ENCODE measurements around the gene RAB17. TPM values are rescaled to one million over a fixed set of nuclear protein-coding genes. Genes with fewer than 3 reads are reported as not detected.

RAB17 gene
- total RNA-seq, 3 donors from 2014 or later (not counting 1 experiment from before 2014, with no cell fraction given): not detected

DNA sequence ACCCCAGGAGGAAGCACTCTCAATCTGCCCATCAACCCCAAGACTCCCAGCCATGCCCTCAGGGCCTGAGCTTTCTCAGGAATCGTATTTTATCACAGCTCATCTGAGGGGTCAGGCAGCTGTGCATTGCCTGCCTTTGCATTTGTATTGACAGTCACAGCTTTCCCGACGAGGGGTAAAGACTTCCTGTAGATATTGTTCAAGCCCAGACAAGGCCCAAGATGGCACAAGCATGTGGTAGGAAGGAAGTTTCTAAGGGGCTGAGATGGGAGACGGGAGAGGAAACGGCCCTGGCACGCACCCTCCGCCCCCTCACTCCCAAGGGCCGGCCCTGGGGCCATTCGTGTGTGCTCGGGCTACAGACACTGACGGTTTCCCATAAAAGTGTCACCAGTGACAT is 58.4 kb downstream of the RAB17 start:
- no peaks in the 10 kb centered on the region for H3K9me3 Mint-ChIP-seq
- H3K27me3 ChIP-seq (ENCODE audit: control insufficient read depth, insufficient read depth, low read length): no peaks in the 10 kb centered on the region
- ATAC-seq (no peak), DNase-seq (no peak)
- no peaks in the 10 kb centered on the region for H3K4me1 Mint-ChIP-seq
- H3K36me3 Mint-ChIP-seq: no peaks in the 10 kb centered on the region
- no peak overlapping the region for H3K4me3 ChIP-seq (ENCODE audit: low read length)
- no peak overlapping the region for H3K27ac Mint-ChIP-seq
- TF ChIP-seq CTCF (IDR thresholded peaks at IDR 0.05): no peak
- WGBS (ENCODE audit: insufficient coverage): 68% methylated on average over 11 of the region's 11 CpGs
- no peak overlapping the region for H3K27ac ChIP-seq (ENCODE audit: low read length)
- H3K27me3 Mint-ChIP-seq (ENCODE audit: low read depth in 2 of 2): no peaks in the 10 kb centered on the region
- H3K9me3 ChIP-seq (ENCODE audit: control insufficient read depth, insufficient read depth, low read length): no peaks in the 10 kb centered on the region
- H3K36me3 ChIP-seq (ENCODE audit: control insufficient read depth, insufficient read depth, low read length): no peaks in the 10 kb centered on the region
- H3K4me3 Mint-ChIP-seq: no peak overlapping the region
- H3K4me1 ChIP-seq (ENCODE audit: control insufficient read depth, insufficient read depth, low read length): no peaks in the 10 kb centered on the region
- intact Hi-C loops (cut with micrococcal nuclease): no loop called here

- intact Hi-C loops (cut with micrococcal nuclease): no loop called here
- H3K36me3 ChIP-seq (ENCODE audit: control insufficient read depth, insufficient read depth, low read length): no peaks in the 10 kb centered on the region
- H3K27ac ChIP-seq (ENCODE audit: low read length): no peak overlapping the region
- DNase-seq: no peak
- Mint-ChIP-seq H3K27ac (no peak overlapping the region), H3K4me3 (no peak overlapping the region), H3K36me3 (no peaks in the 10 kb centered on the region), H3K9me3 (no peaks in the 10 kb centered on the region), H3K27me3 (ENCODE audit: low read depth in 2 of 2) (no peaks in the 10 kb centered on the region), H3K4me1 (no peaks in the 10 kb centered on the region)
- no peaks in the 10 kb centered on the region for H3K9me3 ChIP-seq (ENCODE audit: control insufficient read depth, insufficient read depth, low read length)
- no peak for TF ChIP-seq CTCF (IDR thresholded peaks at IDR 0.05)
- no peak for ATAC-seq
- no peaks in the 10 kb centered on the region for H3K4me1 ChIP-seq (ENCODE audit: control insufficient read depth, insufficient read depth, low read length)
- H3K27me3 ChIP-seq (ENCODE audit: control insufficient read depth, insufficient read depth, low read length): no peaks in the 10 kb centered on the region
- 94% methylated on average over 12 of the region's 12 CpGs for WGBS (ENCODE audit: insufficient coverage)
- no peak overlapping the region for H3K4me3 ChIP-seq (ENCODE audit: low read length)
Measured at GRCh38 chr2:237530472-237531433, 59.8 kb downstream of the RAB17 start.

DNA sequence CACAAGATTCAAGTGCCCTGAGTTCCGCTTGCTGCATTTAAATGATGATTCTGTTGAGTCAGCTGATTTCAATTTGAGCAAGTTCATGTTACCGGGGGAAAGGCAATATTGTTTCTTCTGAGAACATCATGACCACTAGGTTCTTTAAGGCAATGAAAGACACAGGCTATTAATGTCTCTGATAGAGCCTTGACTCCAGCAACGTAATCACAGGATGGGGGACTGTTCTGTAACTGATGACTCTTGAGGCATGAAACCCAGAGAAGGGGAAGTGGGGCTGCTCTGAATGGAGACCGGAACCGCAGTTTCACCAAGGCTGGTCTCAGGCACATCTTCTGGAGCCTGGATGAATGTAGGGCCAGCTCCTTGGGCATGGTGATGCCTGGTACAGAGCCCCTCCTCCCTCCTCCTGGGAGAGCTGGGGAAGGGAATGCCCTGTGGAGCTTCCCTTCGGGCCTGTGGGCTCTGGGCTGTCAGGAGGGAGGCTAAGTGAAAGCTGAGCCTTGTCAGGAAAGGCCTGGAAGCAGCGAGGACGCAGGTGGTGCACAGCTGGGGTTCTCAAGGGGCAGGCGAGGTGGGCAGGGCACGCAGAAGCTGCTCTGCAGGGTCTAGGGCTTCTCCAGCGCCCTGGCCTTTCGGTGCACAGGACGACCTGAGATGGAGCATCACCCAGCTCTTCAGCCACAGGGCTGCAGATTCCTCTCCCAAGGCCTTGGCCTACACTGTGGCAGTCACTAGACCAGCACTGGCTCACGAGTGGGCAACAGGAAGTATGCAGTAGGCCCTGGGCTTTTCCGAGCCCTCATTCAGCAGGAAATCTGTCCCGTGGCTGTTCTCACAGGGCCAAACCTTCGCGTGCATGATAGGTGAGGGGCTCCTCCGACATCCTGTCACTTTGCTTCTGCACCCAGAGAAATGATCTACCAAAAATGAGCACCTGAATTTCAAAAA is 60.8 kb downstream of the RAB17 start:
- Mint-ChIP-seq H3K36me3 (no peaks in the 10 kb centered on the region), H3K9me3 (no peaks in the 10 kb centered on the region), H3K27me3 (ENCODE audit: low read depth in 2 of 2) (no peaks in the 10 kb centered on the region), H3K4me3 (no peak overlapping the region), H3K4me1 (no peaks in the 10 kb centered on the region), H3K27ac (no peak overlapping the region)
- no peak for TF ChIP-seq CTCF (IDR thresholded peaks at IDR 0.05)
- no peak for ATAC-seq
- no peak overlapping the region for H3K4me3 ChIP-seq (ENCODE audit: low read length)
- H3K36me3 ChIP-seq (ENCODE audit: control insufficient read depth, insufficient read depth, low read length): no peaks in the 10 kb centered on the region
- intact Hi-C loops (cut with micrococcal nuclease): no loop called here
- H3K27ac ChIP-seq (ENCODE audit: low read length): no peak overlapping the region
- 86% methylated on average over 19 of the region's 19 CpGs for WGBS (ENCODE audit: insufficient coverage)
- no peaks in the 10 kb centered on the region for H3K27me3 ChIP-seq (ENCODE audit: control insufficient read depth, insufficient read depth, low read length)
- DNase-seq: no peak
- no peaks in the 10 kb centered on the region for H3K4me1 ChIP-seq (ENCODE audit: control insufficient read depth, insufficient read depth, low read length)
- H3K9me3 ChIP-seq (ENCODE audit: control insufficient read depth, insufficient read depth, low read length): no peaks in the 10 kb centered on the region

Data from natural killer cell (primary cell).